Hepatocyte (in vitro differentiated cells): ENCODE measurements around the gene ANXA2. TPM values are rescaled to one million over a fixed set of nuclear protein-coding genes. Genes with fewer than 3 reads are reported as not detected.
A peak's percentile ranks its signal among the peaks of the same experiment; 100 is the strongest.
"Not testable (repeated sequence)": the region's sequence is repeated elsewhere in the genome, so short reads cannot be mapped to it uniquely, and the experiment has no call there.

ENCODE experiments used
- DNase-seq: peaks from one replicate; pipeline ENCODE4 v3.0.0-alpha.2; 2016; ENCODE audit warnings: low spot score
- H2AFZ ChIP-seq: fragments of 200-600 bp; sonication (generic); 2 replicates; pipeline ENCODE4 v1.6.0; 2016; ENCODE audit warnings: antibody characterized with exemption, mild to moderate bottlenecking
- H3K27ac ChIP-seq: fragments of 200-600 bp; sonication (generic); 2 replicates; pipeline ENCODE4 v1.5.1; 2016; ENCODE audit warnings: mild to moderate bottlenecking
- H3K27me3 ChIP-seq: fragments of 200-600 bp; sonication (generic); 2 replicates; pipeline ENCODE4 v1.6.1; 2016
- H3K36me3 ChIP-seq: fragments of 200-600 bp; sonication (generic); replicated peaks from 2 replicates; pipeline ENCODE4 v1.5.1; 2016; ENCODE audit warnings: low read depth; ENCODE audit not compliant: insufficient read depth
- H3K4me1 ChIP-seq: fragments of 200-600 bp; sonication (generic); 2 replicates; pipeline ENCODE4 v1.5.1; 2016; ENCODE audit warnings: mild to moderate bottlenecking, moderate library complexity; ENCODE audit not compliant: insufficient read depth
- H3K4me2 ChIP-seq: fragments of 200-600 bp; sonication (generic); 2 replicates; pipeline ENCODE4 v1.6.0; 2016
- H3K4me3 ChIP-seq: fragments of 200-600 bp; sonication (generic); 2 replicates; pipeline ENCODE4 v1.5.1; 2016; ENCODE audit warnings: mild to moderate bottlenecking
- H3K79me2 ChIP-seq: fragments of 200-600 bp; sonication (generic); 2 replicates; pipeline ENCODE4 v1.6.0; 2017; ENCODE audit warnings: mild to moderate bottlenecking
- H3K9me2 ChIP-seq: fragments of 200-600 bp; sonication (generic); replicated peaks from 2 replicates; pipeline ENCODE4 v1.6.0; 2017; ENCODE audit warnings: mild to moderate bottlenecking; ENCODE audit not compliant: insufficient read depth
- H3K9me3 ChIP-seq: fragments of 200-600 bp; sonication (generic); 2 replicates; pipeline ENCODE4 v1.5.1; 2016; ENCODE audit warnings: low read depth, mild to moderate bottlenecking
- H4K20me1 ChIP-seq: fragments of 200-600 bp; sonication (generic); 2 replicates; pipeline ENCODE4 v1.6.0; 2016; ENCODE audit warnings: mild to moderate bottlenecking; ENCODE audit not compliant: insufficient read depth, poor library complexity, severe bottlenecking
- CTCF ChIP-seq: fragments of 200-600 bp; sonication (generic); IDR thresholded peaks from 2 replicates; pipeline ENCODE4 v1.5.1; 2016; ENCODE audit warnings: antibody characterized with exemption, mild to moderate bottlenecking; ENCODE audit not compliant: poor library complexity
- EZH2 ChIP-seq: fragments of 200-600 bp; sonication (generic); IDR thresholded peaks from 2 replicates; pipeline ENCODE4 v1.6.1; 2016; ENCODE audit warnings: antibody characterized with exemption, mild to moderate bottlenecking, borderline replicate concordance
- EZH2phosphoT487 ChIP-seq: fragments of 200-600 bp; sonication (generic); IDR thresholded peaks from one replicate; pipeline ENCODE4 v1.6.1; 2018; ENCODE audit warnings: antibody characterized with exemption, mild to moderate bottlenecking, low read depth, moderate library complexity; ENCODE audit not compliant: unreplicated experiment, severe bottlenecking
- WGBS: methylation state at CpG from one replicate; pipeline ENCODE4 v1.1.6; 2016; ENCODE audit warnings: low lambda C conversion rate; ENCODE audit errors: missing lambda C conversion rate; 5-methylcytosine and 5-hydroxymethylcytosine counted together
- polyA plus RNA-seq: library from polyadenylated mRNA; unstranded; fragments of >200 nt; fragmentation: Nextera tagmentation; extraction: Ambion mirVana; gene quantifications from 2 replicates; pipeline ENCODE4 v1.2.1, GENCODE V29; 2016
- total RNA-seq: library from RNA; depleted of rRNA; stranded (reverse); fragments of >200 nt; gene quantifications from 2 replicates; pipeline ENCODE4 v1.2.3, GENCODE V29; 2014

The ANXA2 gene
- total and polyA plus RNA-seq, 2 experiments from 2014 or later: 1,220 to 1,699 TPM

GRCh38 chr15:60414016-60414682 is 16.4 kb upstream of the ANXA2 start:
- Histone ChIP-seq H3K9me3 (no peaks in the 10 kb centered on the region), H3K4me3 (no peak overlapping the region), H2AFZ (no peak overlapping the region), H4K20me1 (no peaks in the 10 kb centered on the region), H3K9me2 (no peaks in the 10 kb centered on the region), H3K4me2 (no peak overlapping the region), H3K79me2 (no peaks in the 10 kb centered on the region), H3K4me1 (no peaks in the 10 kb centered on the region), H3K36me3 (no peaks in the 10 kb centered on the region), H3K27ac (peak overlapping the region; percentile 45), H3K27me3 (no peaks in the 10 kb centered on the region)
- TF ChIP-seq CTCF (no peak), EZH2phosphoT487 (no peak), EZH2 (no peak)
- no peak for DNase-seq
- 69% methylated on average over 10 of the region's 10 CpGs for WGBS

- H3K36me3 ChIP-seq: no peaks in the 10 kb centered on the region
- no peak for TF ChIP-seq CTCF
Observed at GRCh38 chr15:60413231-60413824, 15.5 kb upstream of the ANXA2 start.

GRCh38 chr15:60412807-60413206 is 15.0 kb upstream of the ANXA2 start:
- not testable (repeated sequence) for H3K4me2 ChIP-seq, H3K9me2 ChIP-seq, H3K4me1 ChIP-seq, DNase-seq, H4K20me1 ChIP-seq, H2AFZ ChIP-seq, H3K9me3 ChIP-seq, H3K4me3 ChIP-seq, H3K79me2 ChIP-seq, H3K27me3 ChIP-seq, H3K36me3 ChIP-seq
- peak overlapping the region; percentile 33 for H3K27ac ChIP-seq
- WGBS: 97% methylated on average over 21 of the region's 21 CpGs

More at GRCh38 chr15:60413231-60413824, 15.5 kb upstream of the ANXA2 start:
- H3K27me3 ChIP-seq: no peaks in the 10 kb centered on the region
- WGBS: 73% methylated on average over 9 of the region's 9 CpGs
- peak overlapping the region; percentile 33 for H3K27ac ChIP-seq
- H3K4me3 ChIP-seq: no peak overlapping the region
- no peak for DNase-seq
- no peaks in the 10 kb centered on the region for H3K9me2 ChIP-seq
- peaks cover 4% of the 10 kb centered on the region for H3K4me1 ChIP-seq
- no peaks in the 10 kb centered on the region for H3K9me3 ChIP-seq
- no peak overlapping the region for H2AFZ ChIP-seq
- no peaks in the 10 kb centered on the region for H4K20me1 ChIP-seq
- H3K79me2 ChIP-seq: no peaks in the 10 kb centered on the region
- H3K4me2 ChIP-seq: no peak overlapping the region

- Histone ChIP-seq H3K27ac (no peak overlapping the region), H3K36me3 (no peaks in the 10 kb centered on the region), H4K20me1 (no peaks in the 10 kb centered on the region), H3K4me1 (peaks cover 9% of the 10 kb centered on the region), H3K4me3 (no peak overlapping the region), H2AFZ (no peak overlapping the region), H3K4me2 (no peak overlapping the region), H3K27me3 (no peaks in the 10 kb centered on the region), H3K9me3 (no peaks in the 10 kb centered on the region), H3K79me2 (no peaks in the 10 kb centered on the region), H3K9me2 (no peaks in the 10 kb centered on the region)
- WGBS: 94% methylated on average over 9 of the region's 9 CpGs
- DNase-seq: no peak
- TF ChIP-seq CTCF (no peak), EZH2phosphoT487 (no peak), EZH2 (no peak)
Observed at GRCh38 chr15:60411774-60412425, 14.1 kb upstream of the ANXA2 start.

GRCh38 chr15:60410350-60410749 is 12.6 kb upstream of the ANXA2 start:
- not testable (repeated sequence) for H3K27ac ChIP-seq, H3K27me3 ChIP-seq, H3K36me3 ChIP-seq, H3K4me2 ChIP-seq, H2AFZ ChIP-seq, H4K20me1 ChIP-seq, H3K9me3 ChIP-seq, H3K4me3 ChIP-seq, DNase-seq, H3K9me2 ChIP-seq, H3K79me2 ChIP-seq
- 97% methylated on average over 8 of the region's 9 CpGs for WGBS
- peaks cover 11% of the 10 kb centered on the region for H3K4me1 ChIP-seq
